HepG2 (cell line): ENCODE measurements around the gene RRP12. TPM values are rescaled to one million over a fixed set of nuclear protein-coding genes. Genes with fewer than 3 reads are reported as not detected.

Experiments
- BRD4 ChIP-seq: sonication (generic); formaldehyde crosslinking; IDR thresholded peaks from 2 replicates; pipeline ENCODE4 v1.4.0; 2020; ENCODE audit warnings: missing genetic modification reagents
- FIP1L1 ChIP-seq: fragments of 200-400 bp; formaldehyde crosslinking; IDR thresholded peaks from 2 replicates; pipeline ENCODE4 v1.6.1; 2018; ENCODE audit warnings: low read depth, mild to moderate bottlenecking, low read length, moderate library complexity, borderline replicate concordance; ENCODE audit not compliant: insufficient read depth
- FOXA1 ChIP-seq, 2 experiments: fragments of 450-650 bp in 1 of 2; sonication (generic) in 1 of 2; formaldehyde crosslinking in 1 of 2; IDR thresholded peaks; 2 replicates each; pipeline versions ENCODE4 v1.4.0 to v1.6.1; 2016 to 2020; ENCODE audit warnings: missing genetic modification reagents in 1 of 2
- FOXC1 ChIP-seq: sonication (generic); formaldehyde crosslinking; IDR thresholded peaks from 2 replicates; pipeline ENCODE4 v1.8.0; 2022; ENCODE audit warnings: mild to moderate bottlenecking, missing genetic modification reagents, borderline replicate concordance
- GATAD2A ChIP-seq: IDR thresholded peaks from 2 replicates; pipeline ENCODE4 v1.6.1; 2016
- KAT8 ChIP-seq: IDR thresholded peaks from 2 replicates; pipeline ENCODE4 v1.6.1; 2016; ENCODE audit warnings: missing genetic modification reagents, missing compliant biosample characterization
- MXI1 ChIP-seq: IDR thresholded peaks from 3 replicates; pipeline ENCODE4 v1.6.1; 2012; ENCODE audit warnings: low read depth, low read length, inconsistent platforms, borderline replicate concordance
- REXO4 ChIP-seq: sonication (generic); formaldehyde crosslinking; IDR thresholded peaks from 2 replicates; pipeline ENCODE4 v1.8.0; 2022; ENCODE audit warnings: missing genetic modification reagents, mild to moderate bottlenecking, borderline replicate concordance
- SRSF1 ChIP-seq: fragments of 200-400 bp; formaldehyde crosslinking; optimal IDR thresholded peaks from 2 replicates; pipeline ENCODE3; 2017; ENCODE audit warnings: mild to moderate bottlenecking, low read depth, low read length, moderate library complexity
- TAF1 ChIP-seq: sonication (generic); formaldehyde crosslinking; IDR thresholded peaks from 2 replicates; pipeline ENCODE4 v1.4.0; 2020; ENCODE audit warnings: missing genetic modification reagents
- TCF7L2 ChIP-seq: IDR thresholded peaks from 2 replicates; pipeline ENCODE4 v1.6.1; 2011; ENCODE audit warnings: mild to moderate bottlenecking, low read depth, low read length, moderate library complexity
- TOE1 ChIP-seq: sonication (generic); formaldehyde crosslinking; IDR thresholded peaks from 2 replicates; pipeline ENCODE4 v1.4.0; 2020; ENCODE audit warnings: mild to moderate bottlenecking, missing genetic modification reagents
- ZBTB4 ChIP-seq: sonication (generic); formaldehyde crosslinking; IDR thresholded peaks from 2 replicates; pipeline ENCODE4 v1.4.0; 2020; ENCODE audit warnings: missing genetic modification reagents, mild to moderate bottlenecking, borderline replicate concordance
- ZNF142 ChIP-seq: sonication (generic); formaldehyde crosslinking; IDR thresholded peaks from 2 replicates; pipeline ENCODE4 v1.4.0; 2020; ENCODE audit warnings: missing genetic modification reagents
- ZNF557 ChIP-seq: sonication (generic); formaldehyde crosslinking; IDR thresholded peaks from 2 replicates; pipeline ENCODE4 v1.4.0; 2020; ENCODE audit warnings: missing genetic modification reagents
- ZNF629 ChIP-seq: sonication (generic); formaldehyde crosslinking; conservative IDR thresholded peaks from 2 replicates; pipeline ENCODE4 v1.5.0; 2020; ENCODE audit warnings: missing genetic modification reagents
- ZNF652 ChIP-seq: IDR thresholded peaks from 2 replicates; pipeline ENCODE4 v1.6.1; 2016; ENCODE audit warnings: low read depth, borderline replicate concordance
- ZNF704 ChIP-seq: sonication (generic); formaldehyde crosslinking; IDR thresholded peaks from 2 replicates; pipeline ENCODE4 v1.8.1; 2023; ENCODE audit warnings: mild to moderate bottlenecking, inconsistent platforms, moderate library complexity, missing genetic modification reagents, borderline replicate concordance
- ZSCAN12 ChIP-seq: sonication (generic); formaldehyde crosslinking; IDR thresholded peaks from 2 replicates; pipeline ENCODE4 v1.9.0; 2021; ENCODE audit warnings: mild to moderate bottlenecking, missing genetic modification reagents
- polyA plus RNA-seq, 8 experiments: library from polyadenylated mRNA; depleted of rRNA in 3 of 8; stranded (reverse) in 7 of 8; unstranded in 1 of 8; fragments of >200 nt; fragmentation: Illumina TruSeq in 4 of 8; extraction: Trizol in 4 of 8; gene quantifications; 2 replicates each; pipeline versions ENCODE4 v1.2.1 to v1.2.3, GENCODE V29; 2011 to 2016; ENCODE audit warnings: low read depth in 4 of 8, missing spikeins in 1 of 8, mixed read lengths in 1 of 8; ENCODE audit not compliant: insufficient read depth in 1 of 8
- total RNA-seq, 5 experiments: library from RNA; depleted of rRNA; stranded (reverse); fragments of >200 nt; fragmentation: Illumina TruSeq; extraction: Trizol; gene quantifications; 2 replicates each; pipeline ENCODE4 v1.2.3, GENCODE V29; 2016; ENCODE audit warnings: low read depth in 1 of 5

Gene RRP12
- total and polyA plus RNA-seq, 2 of the 13 experiments (the other 11 are each of a cell fraction or from before 2014, with no cell fraction given), result 13.2 to 39.4 TPM

- peak; percentile 32; the same call in 1 of the 2 replicates for TF ChIP-seq GATAD2A (CRISPR knock-in tag)
- no peak; the same call in 1 of the 2 replicates for TF ChIP-seq FOXC1 (CRISPR knock-in tag)
- TF ChIP-seq TOE1 (CRISPR knock-in tag), result no peak
- no peak for TF ChIP-seq ZNF557 (CRISPR knock-in tag)
- no peak for TF ChIP-seq FOXA1 (IDR thresholded peaks at IDR 0.05)
- TF ChIP-seq FOXA1 (CRISPR knock-in tag; IDR thresholded peaks at IDR 0.05), result no peak
- no peak for TF ChIP-seq SRSF1
- TF ChIP-seq TAF1 (CRISPR knock-in tag), result peak; percentile 91
- TF ChIP-seq ZSCAN12, result peak; percentile 60; the same call in 1 of the 2 replicates
- 0 out of 2 replicates have a peak, but pooled peaks have one; percentile 47 for TF ChIP-seq ZNF142 (CRISPR knock-in tag)
- TF ChIP-seq KAT8 (CRISPR knock-in tag), result peak; percentile 77
- TF ChIP-seq REXO4 (CRISPR knock-in tag), result no peak
- peak; percentile 43; the same call in 1 of the 3 replicates for TF ChIP-seq MXI1
- no peak for TF ChIP-seq ZBTB4 (CRISPR knock-in tag)
- TF ChIP-seq FIP1L1, result no peak
- no peak; the same call in 1 of the 2 replicates for TF ChIP-seq ZNF704 (CRISPR knock-in tag)
- TF ChIP-seq ZNF629 (CRISPR knock-in tag), result no peak
- peak; percentile 73; the same call in 1 of the 2 replicates for TF ChIP-seq BRD4 (CRISPR knock-in tag)
- no peak for TF ChIP-seq TCF7L2
- no peak for TF ChIP-seq ZNF652 (CRISPR knock-in tag)
Observed at GRCh38 chr10:97425964-97426775, 25.0 kb upstream of the RRP12 start, which contains the start of gene PGAM1 (continued).
